SK-N-DZ (cell line): Measurements from ENCODE around the gene PLXNB2.

ENCODE experiments used
- DNase-seq: peaks from one replicate; pipeline ENCODE4 v3.0.0-alpha.2; 2015; ENCODE audit warnings: low spot score

The PLXNB2 gene

GRCh38 chr22:50266994-50267393 lies 40.5 kb downstream of the PLXNB2 start:
- no peak for DNase-seq

- DNase-seq = no peak
These were observed 42.3 kb downstream of the PLXNB2 start for GRCh38 chr22:50264946-50265669.

DNA sequence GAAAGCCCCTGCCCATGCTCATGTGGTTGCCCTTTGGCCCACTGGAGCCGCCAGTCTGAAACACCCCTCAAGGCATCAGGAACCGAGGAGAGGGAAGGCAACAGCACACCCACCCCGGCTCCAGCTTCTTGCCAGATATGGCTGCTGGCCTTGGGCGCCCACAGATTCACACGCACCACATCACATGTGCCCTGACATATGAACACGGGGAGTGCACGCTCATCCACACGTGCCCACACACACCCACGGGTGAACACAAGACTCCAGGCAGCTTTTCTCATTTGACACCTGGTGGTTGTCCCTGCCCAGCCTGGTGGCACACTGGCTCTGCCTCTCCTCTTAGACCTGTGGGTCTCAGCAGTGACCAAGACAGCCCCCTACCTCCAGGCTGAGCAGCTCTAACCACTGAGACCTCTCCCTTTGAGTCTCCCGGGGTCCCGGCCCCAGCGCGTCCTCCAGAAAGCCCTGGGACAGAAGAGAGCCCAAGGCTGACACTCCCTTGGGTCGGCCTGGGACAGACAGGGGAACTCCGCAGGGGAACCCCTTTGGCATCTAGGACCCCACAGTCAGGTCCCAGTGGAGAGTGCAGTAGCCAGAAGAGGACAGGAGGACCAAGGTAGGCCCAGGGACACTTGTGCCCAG lies 43.2 kb downstream of the PLXNB2 start:
- no peak for DNase-seq

GRCh38 chr22:50262973-50263617 lies 44.4 kb downstream of the PLXNB2 start:
- no peak for DNase-seq

GRCh38 chr22:50262460-50262911 lies 45.0 kb downstream of the PLXNB2 start:
- no peak for DNase-seq

DNA sequence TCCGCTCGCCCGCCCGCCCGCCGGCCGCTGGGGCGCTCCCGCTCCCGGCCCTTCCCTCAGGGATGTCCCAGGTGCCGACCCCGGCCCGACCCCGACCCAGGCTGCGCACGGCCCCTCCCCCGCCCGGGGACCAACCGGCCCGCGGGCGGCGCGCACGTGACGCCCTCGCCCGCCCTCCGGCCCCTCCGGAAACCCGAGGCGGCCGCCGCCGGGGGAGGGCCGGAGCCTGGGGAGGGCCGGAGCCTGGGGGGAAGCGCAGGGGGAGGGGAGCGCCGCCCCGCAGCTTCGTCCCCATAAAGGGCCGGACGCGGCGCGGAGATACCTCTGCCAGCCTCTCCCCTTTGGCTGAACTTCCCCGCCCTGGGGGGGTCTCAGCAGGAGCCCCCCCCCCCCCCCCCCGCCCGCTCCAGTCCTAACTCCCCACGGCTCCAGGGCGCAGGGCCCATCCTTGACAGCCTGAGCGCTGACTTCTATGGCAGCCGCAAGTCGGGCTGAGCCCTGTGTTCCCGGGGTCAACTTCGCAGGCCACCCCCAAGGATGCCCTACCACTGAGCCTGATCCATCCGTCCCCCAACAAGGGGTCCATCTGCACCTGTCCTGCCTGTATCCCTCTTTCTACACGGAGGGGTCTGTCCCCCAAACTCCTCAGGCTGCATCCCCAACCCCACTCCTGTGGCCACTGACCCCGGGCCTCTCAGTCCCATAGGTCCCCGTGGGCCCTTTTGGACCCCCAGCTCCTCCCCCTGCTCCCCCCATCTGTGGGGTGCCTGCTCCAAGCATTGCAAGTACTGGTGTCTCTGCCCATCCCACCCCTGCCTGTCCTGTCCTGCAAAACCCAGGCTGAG lies 45.6 kb downstream of the PLXNB2 start, which contains the start of gene MAPK12:
MAPK12 (minus strand) TSS at position 69 of the 845 bp plus-strand sequence. CDS start 174 bp downstream, outside the sequence.
- peak; percentile 65 for DNase-seq

DNA sequence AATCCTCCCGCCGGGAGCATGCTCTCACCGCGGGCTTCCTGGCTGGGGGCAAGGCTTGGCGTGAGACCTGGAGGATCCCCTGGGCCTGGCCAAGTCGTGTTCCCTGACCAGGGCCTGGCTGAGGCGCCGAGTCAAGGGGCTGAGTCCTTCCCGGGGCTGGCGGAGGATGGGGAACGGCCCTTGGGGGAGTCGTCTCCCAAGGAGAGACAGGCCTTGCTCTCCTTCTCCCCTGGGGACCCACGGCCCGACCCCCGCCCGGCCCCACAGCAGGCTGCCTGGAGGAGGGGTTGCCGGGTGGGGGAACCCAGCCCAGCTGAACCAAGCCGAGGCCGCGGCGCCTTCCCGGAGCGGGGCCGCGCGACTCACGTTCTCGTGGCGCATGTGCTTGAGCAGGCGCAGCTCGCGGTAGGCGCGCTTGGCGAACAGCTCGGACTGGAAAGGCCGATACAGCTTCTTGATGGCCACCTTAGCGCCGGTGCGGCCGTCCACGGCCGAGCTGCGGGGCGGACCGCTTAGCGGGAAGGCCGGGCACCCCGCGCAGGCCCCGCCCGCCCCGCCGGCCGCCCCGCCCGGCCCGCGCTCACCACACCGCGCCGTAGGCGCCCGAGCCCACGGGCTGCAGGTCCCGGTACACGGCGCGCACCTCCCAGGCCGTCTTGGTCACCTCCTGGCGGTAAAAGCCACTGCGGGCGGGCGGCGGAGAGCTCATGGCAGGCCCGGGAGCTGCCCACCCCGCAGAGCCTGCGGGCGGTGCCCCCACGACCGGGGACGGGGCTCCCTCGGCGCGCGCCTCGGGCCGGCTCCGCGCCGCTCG lies 46.4 kb downstream of the PLXNB2 start:
- peak; percentile 56 for DNase-seq

DNA sequence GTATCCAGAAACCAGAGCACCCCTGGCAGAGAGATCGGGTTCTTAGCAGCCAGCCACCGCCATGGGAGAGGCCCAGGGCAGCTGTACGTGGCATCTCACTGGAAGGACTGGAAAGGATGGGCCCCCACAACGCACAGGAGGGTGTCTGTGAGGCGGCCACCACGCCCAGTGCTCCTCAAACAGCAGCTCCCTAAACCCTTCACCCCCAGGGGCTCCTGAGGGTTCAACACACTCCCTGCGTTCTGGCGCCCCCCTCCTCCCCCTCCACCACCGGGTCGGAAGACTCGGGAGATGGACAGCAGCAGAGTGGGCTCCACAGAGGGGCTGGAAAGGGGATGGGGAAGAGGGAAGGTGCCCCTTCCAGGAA lies 47.0 kb downstream of the PLXNB2 start:
- no peak for DNase-seq

- DNase-seq = no peak
These were observed 48.1 kb downstream of the PLXNB2 start for GRCh38 chr22:50259302-50259701.

DNA sequence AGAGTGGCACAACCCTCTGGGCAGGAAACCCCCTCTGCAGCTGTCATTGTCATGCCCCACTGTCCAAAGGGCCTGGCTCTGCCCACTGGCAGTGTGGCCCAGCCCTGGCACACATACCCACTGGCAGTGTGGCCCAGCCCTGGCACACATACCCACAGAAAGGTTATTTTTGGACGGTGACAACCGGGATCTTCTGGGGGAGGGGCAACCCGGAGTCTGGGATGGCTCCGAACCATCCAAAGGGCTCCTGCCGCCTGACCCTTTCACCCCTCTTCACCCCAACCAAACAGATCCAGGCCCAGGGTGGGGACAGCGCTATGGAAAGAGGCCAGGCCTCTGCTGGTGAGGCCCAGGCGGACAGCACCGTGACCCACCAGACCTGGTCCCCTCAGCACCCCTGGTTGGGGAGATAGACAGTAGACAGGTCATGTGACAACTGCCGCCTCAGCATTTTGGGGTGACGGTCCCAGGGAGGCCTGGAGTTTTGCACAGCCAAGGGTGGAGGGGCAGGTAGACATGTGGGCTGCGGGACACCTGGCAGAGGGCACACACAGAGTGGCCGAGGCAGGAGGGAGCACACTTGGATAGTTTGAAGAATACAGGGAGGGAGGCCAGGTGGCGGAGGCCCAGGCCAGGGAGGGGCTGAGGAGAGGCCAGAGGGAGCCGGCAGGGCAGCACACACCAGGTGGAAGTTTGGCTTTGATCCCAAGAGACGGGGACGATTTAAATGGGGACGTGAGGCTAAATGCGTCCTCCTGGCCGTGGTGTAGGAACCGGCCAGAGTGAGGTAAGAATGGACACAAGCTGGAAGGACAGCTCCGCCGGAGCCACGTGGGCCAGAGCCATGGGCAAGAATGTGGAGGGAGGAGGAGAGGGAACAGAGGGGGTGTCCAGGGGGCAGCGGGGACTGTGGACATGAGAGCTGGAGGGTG lies 48.8 kb downstream of the PLXNB2 start:
- no peak for DNase-seq

DNA sequence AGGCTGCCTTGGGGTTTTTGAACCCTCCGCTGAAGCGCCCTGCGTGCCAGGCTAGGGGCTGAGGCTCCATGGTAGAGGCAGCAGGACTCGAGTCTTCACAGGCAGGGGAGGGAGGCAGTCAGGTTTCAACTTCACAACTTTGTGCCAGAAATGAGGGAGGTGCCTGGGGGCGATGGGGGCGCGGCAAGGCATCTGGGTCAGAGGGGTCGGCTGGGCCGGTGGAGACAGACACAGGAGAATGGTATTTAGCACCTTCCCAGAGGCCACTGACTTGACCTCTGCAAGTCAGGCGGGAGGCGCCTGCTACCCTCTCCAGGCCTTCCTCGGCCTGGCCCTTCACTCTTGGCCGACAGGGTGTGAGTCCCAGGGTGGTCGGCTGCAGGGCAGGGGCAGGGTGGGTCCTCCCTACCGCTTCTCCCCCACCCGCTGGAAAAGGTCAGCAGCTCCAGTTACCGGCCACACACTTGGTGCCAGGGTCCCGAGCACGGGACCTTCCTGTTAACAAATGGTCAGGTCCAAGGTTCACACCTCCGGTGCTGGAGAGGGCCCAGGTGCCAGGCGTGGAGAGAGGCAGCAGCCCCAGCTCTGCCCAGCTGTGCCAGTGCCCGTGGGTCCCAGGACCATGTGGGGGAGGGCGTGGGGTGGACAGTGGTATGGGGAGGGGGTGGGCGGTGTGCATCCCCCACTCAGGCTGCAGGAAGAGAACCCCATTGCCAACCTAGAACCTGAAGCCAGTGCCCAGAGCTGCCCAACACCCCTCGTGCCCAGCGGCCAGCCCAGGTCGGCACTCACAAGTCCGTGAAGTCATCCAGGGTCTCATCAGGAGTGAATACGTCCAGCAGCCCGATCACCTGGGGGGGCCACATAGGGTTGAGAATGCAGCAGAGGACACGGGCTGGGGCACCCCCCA lies 49.7 kb downstream of the PLXNB2 start:
- DNase-seq = no peak

- no peak for DNase-seq
These were observed 50.4 kb downstream of the PLXNB2 start for GRCh38 chr22:50257041-50257440.

DNA sequence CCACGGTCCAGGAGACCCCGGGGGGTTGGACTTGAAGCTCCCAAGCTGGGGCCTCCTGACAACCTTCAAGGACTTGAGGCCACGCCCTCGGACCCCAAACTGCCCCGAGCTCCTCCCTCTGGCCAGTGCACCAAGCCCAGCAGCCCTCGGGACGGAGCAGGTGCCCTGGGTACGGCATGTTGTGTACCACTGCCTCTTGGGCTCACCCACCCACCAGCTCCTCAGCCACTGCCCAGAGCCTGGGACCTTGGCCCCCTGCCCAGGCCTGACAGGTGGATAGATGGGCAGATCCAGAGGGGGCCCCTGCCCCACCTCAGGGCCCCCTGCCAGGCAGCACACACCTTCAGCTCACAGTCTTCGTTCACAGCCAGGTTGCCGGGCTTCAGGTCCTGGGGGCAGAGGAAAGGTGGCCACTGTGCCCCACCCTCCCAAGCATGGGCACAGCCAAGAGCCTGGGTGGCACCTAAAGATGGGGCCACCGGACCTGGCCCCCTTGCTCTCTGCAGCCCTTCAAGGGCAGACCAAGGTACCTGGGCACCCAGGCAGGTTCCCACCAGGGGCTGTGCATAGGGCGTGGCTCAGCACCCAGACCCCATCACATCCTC lies 51.1 kb downstream of the PLXNB2 start:
- DNase-seq = no peak

GRCh38 chr22:50255607-50256006 lies 51.8 kb downstream of the PLXNB2 start:
- no peak for DNase-seq

DNA sequence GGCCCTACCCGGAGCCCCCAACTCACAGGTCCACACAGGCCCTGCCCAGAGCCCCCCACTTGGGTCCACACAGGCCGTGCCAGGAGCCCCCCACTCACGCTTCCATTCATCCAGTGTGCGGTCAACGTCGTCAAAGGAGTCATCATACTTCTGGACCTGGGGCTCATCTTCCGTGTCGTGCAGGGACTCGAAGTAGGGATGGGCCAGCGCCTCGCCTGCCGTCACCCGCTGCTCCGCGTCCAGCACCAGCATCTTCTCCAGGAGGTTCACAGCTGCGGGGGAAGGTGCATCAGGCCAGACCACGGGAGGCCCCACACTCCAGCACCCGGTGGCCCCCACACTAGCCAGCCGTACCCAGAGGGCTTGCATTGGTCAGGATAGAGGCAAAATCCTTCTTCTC lies 52.3 kb downstream of the PLXNB2 start:
- no peak for DNase-seq

- no peak for DNase-seq
These were observed 53.5 kb downstream of the PLXNB2 start for GRCh38 chr22:50253941-50254340.

DNA sequence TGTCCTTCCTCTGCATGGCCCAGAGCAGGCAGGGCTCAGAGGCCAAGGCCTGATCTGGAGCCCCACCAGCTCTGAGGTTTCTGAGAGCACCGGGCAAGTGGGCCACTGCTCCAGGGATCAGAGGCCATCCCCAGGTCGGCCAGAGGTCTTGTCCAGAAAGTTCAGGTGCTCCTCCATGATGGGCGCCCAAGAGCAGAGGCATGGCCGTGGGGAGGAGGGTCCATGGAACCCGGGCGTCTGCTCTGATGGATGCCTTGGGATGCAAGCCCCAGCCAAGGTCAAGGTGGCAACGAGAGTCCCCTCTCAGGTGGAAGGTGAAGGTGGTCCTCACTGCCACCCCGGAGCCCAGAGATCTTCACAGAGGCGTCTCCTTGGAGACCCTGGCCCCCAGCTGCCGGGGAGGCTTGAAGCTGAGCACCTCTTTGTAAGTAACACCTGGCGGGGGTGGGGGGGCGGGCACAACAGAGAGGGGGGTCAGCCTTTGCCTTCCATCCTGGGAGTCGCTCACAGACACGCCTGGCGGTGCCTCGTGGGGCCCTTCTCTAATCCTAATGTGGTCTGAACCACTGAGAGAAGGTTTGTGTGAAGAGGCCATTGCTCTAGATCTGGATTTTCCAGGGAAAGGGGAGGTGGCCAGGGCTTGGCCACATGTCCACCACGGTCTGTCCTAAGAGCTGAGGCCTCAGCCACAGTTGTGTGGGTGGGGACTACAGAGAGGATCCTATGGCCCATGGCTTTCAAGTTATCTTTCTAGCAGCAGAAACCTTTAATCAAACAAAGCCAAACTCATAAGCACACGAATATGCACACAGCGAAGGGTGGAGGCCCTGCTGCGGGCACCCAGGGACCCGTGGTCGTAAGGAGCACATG lies 54.2 kb downstream of the PLXNB2 start:
- no peak for DNase-seq
